IMR-90 (cell line): ENCODE results near the gene RASA1.

Experiments used
- CEBPB ChIP-seq: IDR thresholded peaks from 2 replicates; pipeline ENCODE4 v1.6.1; 2012; ENCODE audit warnings: low read depth, low read length, improper control_type of control experiment
- CTCF ChIP-seq: conservative IDR thresholded peaks from 2 replicates; pipeline ENCODE4 v1.5.1; 2012; ENCODE audit warnings: mild to moderate bottlenecking, low read depth, low read length, improper control_type of control experiment
- FOS ChIP-seq: fragments of 150-350 bp; IDR thresholded peaks from 2 replicates; pipeline ENCODE4 v1.6.1; 2016; ENCODE audit warnings: low read depth, low read length
- MAZ ChIP-seq: IDR thresholded peaks from 2 replicates; pipeline ENCODE4 v1.6.1; 2012; ENCODE audit warnings: low read depth, mild to moderate bottlenecking, low read length, improper control_type of control experiment, moderate library complexity, borderline replicate concordance
- POLR2A ChIP-seq: IDR thresholded peaks from 2 replicates; pipeline ENCODE4 v1.6.1; 2012; ENCODE audit warnings: mild to moderate bottlenecking, low read depth, low read length
- RAD21 ChIP-seq: IDR thresholded peaks from 2 replicates; pipeline ENCODE4 v1.6.1; 2012; ENCODE audit warnings: low read length, improper control_type of control experiment
- RCOR1 ChIP-seq: IDR thresholded peaks from 2 replicates; pipeline ENCODE4 v1.6.1; 2012; ENCODE audit warnings: mild to moderate bottlenecking, low read length, improper control_type of control experiment; ENCODE audit not compliant: insufficient replicate concordance
- RFX5 ChIP-seq: IDR thresholded peaks from 2 replicates; pipeline ENCODE4 v1.8.0; 2012; ENCODE audit warnings: low read depth, mild to moderate bottlenecking, low read length, moderate library complexity
- SMC3 ChIP-seq: fragments of 150-350 bp; IDR thresholded peaks from 2 replicates; pipeline ENCODE4 v1.6.1; 2016; ENCODE audit warnings: low read depth, mild to moderate bottlenecking, antibody characterized with exemption, low read length, moderate library complexity
- TF ChIP-seq, protein P1 (sequence below): fragments of 150-350 bp; IDR thresholded peaks from 2 replicates; pipeline ENCODE4 v1.6.1; 2017; ENCODE audit warnings: mild to moderate bottlenecking, antibody characterized with exemption, low read length, low read depth

DNA sequence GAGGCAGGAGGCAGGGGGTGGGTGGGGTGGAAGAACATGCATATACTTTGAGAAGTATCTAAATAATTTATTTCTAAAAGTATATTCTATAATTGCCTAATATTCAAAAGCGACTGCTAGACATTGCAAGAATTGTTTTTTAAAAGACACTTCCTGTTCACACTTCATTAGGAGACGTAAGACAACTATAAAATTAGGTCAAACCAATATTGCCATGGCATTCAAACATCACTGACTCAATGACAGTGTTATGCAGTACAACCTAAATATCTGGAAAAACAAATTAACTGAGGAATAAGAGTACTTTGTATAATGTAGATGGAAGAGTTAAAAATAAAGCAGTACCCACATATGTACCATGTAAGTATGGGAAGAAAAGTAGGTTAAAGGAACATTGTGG, 140.5 kb downstream of the RASA1 start:
- no peak for TF ChIP-seq CTCF
- TF ChIP-seq POLR2A, result peak; percentile 49; the same call in 1 of the 2 replicates
- no peak for TF ChIP-seq RAD21
- no peak for TF ChIP-seq SMC3
- no peak for TF ChIP-seq MAZ
- TF ChIP-seq FOS, result no peak
- TF ChIP-seq RFX5, result no peak
- TF ChIP-seq RCOR1, result no peak
- TF ChIP-seq CEBPB, result no peak
- TF ChIP-seq, protein P1, sequence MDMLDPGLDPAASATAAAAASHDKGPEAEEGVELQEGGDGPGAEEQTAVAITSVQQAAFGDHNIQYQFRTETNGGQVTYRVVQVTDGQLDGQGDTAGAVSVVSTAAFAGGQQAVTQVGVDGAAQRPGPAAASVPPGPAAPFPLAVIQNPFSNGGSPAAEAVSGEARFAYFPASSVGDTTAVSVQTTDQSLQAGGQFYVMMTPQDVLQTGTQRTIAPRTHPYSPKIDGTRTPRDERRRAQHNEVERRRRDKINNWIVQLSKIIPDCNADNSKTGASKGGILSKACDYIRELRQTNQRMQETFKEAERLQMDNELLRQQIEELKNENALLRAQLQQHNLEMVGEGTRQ, result no peak
